Bone marrow (tissue), 2 donors: ENCODE results near the gene ZKSCAN3.
A peak's percentile ranks its signal among the peaks of the same experiment; 100 is the strongest.
"Not testable (repeated sequence)": the region's sequence is repeated elsewhere in the genome, so short reads cannot be mapped to it uniquely, and the experiment has no call there.

Experiments used
- DNase-seq, 2 donors: peaks; one replicate each; lab custom pipeline; 2025; lab: John Stamatoyannopoulos, UW

Gene ZKSCAN3

DNA sequence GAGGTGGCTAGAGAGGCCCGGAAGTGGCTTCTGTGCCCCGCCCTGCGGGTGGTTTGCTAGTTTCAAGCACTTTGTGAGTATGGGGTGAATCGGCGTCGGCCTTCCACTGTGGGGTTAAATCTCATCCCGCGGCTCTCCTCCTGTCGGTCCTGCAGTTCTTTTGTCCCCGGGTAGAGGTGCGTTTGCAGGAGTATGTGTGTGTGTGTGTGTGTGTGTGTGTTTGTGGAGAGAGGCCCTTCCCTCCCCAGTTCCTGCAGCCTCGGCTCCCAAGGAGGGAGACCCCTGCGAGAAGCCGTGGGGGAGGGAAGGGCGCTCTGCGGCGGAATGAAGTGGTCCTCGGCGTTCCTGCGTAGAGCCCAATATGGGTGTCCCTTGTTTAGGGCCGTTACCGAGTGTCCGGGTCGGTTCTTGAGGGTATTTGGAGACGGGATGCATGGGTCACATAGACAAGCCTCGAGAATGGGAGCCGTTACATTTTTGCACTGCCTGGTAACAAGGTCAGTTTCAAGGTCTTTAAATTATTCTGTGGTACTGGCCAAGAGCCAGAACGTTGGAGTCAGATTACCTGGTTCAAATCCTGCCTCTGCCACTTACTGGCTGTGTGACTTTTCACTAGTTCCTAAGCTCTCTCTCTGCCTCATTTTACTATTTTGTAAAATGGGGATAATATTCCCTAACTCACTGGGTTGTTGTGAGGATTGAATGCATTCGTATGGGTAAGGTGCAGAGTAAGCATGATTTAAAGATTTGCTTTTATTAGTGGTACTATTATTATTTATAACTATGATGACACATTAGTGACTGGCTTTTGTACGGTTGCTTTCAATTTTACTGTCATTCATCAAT is at the start of gene ZKSCAN3:
TSS of gene ZKSCAN3 (plus strand) at position 56 of the 846 bp plus-strand sequence. CDS start 9,640 bp downstream, outside the sequence.
- peak; percentile 48 to 85 for DNase-seq

GRCh38 chr6:28303570-28303969 is 46.2 kb upstream of the ZKSCAN3 start:
- no peak for DNase-seq

DNA sequence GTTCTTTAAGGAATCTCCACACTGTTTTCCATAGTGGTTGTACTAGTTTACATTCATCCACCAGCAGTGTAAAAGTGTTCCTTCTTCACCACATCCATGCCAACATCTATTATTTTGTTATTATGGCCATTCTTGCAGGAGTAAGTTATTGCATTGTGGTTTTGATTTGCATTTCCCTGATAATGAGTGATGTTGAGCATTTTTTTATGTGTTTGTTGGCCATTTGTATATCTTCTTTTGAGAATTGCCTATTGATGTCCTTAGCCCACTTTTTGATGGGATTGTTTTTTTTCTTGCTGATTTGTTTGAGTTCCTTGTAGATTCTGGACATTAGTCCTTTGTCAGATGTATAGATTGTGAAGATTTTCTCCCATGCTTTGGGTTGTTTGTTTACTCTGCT is 43.4 kb upstream of the ZKSCAN3 start:
- not testable (repeated sequence) for DNase-seq

DNA sequence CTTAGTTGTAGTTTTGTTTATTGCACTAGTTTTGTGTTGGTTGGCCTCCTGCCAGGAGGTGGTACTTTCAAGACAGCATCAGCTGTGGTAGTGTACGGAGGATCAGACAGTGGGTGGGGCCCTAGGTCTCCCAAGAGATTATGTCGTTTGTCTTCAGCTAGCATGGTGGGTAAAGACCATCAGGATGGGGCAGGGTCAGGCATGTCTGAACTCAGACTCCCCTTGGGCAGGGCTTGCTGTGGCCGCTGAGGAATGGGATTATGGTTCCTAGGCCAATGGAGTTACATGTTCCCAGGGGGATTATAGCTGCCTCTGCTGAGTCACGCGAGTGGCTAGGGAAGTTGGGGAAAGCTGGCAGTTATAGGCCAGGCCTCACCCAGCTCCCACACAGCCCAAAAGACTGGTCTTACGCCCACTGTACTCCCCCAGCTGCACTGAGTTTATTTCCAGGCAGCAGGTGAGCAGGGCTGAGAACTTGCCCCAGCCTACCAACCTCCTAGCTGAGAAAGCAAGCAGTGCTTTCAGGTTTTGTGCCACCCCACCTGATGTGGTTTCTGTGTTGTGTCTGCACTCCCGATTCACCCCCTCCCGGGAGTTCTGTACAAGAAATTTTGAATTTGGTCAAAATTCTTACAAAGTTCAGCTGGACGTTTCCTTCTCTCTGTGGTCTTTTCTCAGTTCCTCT is 38.5 kb upstream of the ZKSCAN3 start:
- no peak for DNase-seq

DNA sequence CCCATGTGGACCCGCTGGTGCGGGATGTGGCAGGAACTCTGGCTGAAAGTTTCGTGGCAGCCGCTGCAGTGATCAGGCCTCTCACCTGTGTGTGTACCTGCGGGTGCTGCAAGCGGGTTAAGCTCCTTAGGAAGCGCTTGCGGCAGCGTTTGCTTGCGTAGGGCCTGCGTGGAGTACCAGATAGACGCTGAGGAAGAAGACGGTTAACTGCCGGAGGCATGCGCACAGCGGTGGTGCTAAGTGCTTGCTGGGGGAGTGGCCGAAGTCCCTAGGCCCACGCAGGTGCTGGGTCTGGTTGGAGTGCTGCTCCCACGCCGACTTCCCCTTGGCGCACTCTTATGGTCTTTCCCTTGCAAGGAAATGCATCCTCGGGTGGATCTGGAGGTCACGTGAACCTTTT is 36.8 kb upstream of the ZKSCAN3 start:
- no peak for DNase-seq

DNA sequence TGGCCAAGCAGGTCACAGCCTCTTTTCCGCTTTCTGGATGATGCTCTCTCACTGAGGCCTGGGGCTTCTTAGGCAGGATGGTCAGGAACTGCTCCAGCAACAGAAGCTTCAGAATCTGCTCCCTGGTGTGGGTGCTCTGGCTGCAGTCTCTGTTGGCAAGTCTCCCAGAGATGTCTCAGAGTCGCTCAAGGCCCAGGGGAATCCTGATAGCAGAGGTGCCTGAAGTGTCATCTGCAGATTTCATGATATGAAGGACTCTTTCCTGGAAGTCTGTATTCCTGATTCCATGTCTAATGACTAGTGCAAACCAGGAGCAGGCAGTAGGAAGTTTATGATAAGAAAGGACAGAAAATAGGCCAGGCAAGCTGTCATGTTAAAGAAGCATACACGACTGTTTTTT is 34.1 kb upstream of the ZKSCAN3 start:
- DNase-seq, result no peak

DNA sequence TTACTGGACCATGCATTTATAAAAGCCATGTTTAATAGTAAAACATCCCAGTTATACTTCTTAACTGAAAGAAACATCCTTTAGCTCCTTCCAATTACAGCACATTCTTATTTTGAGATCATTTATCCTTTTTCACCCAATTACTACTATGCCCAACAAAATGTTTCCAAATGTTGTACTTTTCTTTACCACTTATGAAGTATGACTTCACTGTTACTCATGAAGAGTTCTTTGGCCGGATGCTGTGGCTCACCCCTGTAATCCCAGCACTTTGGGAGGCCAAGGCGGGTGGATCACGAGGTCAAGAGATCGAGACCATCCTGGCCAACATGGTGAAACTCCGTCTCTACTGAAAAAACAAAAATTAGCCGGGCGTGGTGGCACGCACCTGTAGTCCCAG is 31.9 kb upstream of the ZKSCAN3 start:
- DNase-seq, result not testable (repeated sequence)

- no peak for DNase-seq
Observed at GRCh38 chr6:28322661-28323060, 27.1 kb upstream of the ZKSCAN3 start.

- no peak for DNase-seq
Observed at GRCh38 chr6:28323813-28324424, 25.8 kb upstream of the ZKSCAN3 start.

- no peak for DNase-seq
Observed at GRCh38 chr6:28326371-28326948, 23.3 kb upstream of the ZKSCAN3 start.

GRCh38 chr6:28330041-28330440 is 19.7 kb upstream of the ZKSCAN3 start:
- no peak for DNase-seq

DNA sequence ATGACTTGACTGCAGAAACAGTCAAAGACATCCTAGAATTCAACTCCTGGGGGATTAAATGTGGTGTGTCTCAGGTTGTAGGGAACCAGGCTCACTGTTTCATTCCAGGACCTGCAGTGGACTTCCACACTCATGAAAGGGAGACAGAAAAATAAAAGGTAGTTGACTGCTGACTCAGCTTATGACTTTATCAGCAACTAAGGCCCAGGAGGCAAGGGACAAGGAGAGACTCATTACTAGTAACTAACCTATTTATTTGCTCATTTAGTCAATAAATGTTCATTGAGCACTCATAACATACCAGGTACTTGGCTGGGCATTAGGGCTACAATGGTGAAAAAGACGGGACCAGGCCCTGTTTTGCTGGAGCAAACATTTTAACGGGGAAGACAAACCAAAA is 16.7 kb upstream of the ZKSCAN3 start:
- no peak for DNase-seq

DNA sequence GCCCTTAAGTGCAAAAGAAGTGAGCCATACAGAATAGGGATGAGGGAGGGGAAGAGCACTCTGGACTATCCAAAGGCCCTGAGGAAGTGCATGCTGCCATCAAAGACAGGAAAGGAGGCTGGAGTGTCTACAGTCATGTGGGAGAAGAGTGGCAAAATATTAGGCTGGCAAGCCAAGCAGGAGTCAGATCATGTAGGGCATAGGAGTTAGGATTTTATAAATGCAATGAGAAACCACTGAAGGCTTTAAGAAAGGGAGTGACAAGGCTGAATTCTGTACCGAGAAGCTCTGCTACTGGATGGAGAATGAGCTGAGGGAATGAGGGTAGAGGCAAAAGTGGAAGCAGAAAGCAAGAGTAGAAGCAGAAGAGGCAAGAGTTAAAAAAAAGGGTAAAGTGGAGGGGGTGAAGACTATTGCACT is 16.1 kb upstream of the ZKSCAN3 start:
- no peak for DNase-seq

- DNase-seq, result no peak
Observed at GRCh38 chr6:28334286-28335039, 15.3 kb upstream of the ZKSCAN3 start.

- no peak for DNase-seq
Observed at GRCh38 chr6:28335040-28335563, 14.6 kb upstream of the ZKSCAN3 start.

- peak; percentile 91 to 96 for DNase-seq
Observed at GRCh38 chr6:28335564-28336283, 14.0 kb upstream of the ZKSCAN3 start, which contains the start of gene ZSCAN31. ZSCAN31 (minus strand) TSS chr6:28336148; CDS start chr6:28329683, 6,465 bp downstream.

DNA sequence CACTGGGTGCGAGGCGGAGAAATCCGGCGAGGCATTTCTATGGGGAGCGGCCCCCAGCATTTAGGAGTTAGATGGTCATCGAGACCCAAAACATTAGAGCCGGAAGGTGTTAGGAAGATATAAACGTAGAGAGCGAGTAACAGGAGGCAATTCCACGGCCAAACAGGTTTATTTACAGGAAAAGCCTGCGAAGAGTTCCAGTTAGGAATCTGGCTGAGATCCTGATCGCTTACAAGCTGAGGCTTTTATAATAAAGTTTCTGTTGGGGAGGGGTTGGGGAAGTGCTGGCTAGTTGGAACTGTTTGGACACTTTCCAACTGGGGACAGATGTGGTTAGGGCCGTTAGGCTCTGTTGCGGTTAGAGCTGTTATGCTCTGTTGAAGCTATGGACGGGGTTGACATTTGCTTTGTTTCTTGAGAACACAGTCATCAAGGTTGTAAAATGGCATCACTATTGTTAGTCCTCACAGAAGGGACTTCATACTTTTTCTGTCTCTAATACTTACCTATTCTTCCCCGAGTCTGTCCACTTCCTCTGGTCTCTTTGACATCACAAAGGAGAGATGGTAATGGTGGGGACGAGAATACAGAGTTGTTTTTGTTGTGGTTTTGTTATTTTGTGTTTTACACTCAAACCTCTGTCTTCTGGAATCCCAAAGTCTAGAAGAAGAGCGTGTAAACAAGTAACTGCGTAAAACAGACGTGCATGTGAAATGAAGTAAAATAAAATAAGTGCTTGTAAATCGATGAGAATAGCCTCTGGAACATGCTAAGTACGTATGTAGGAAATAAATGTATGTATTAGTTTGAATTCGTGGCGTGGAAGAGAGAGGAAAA is 13.2 kb upstream of the ZKSCAN3 start:
- peak in 1 of 2 donors; percentile 75 for DNase-seq

DNA sequence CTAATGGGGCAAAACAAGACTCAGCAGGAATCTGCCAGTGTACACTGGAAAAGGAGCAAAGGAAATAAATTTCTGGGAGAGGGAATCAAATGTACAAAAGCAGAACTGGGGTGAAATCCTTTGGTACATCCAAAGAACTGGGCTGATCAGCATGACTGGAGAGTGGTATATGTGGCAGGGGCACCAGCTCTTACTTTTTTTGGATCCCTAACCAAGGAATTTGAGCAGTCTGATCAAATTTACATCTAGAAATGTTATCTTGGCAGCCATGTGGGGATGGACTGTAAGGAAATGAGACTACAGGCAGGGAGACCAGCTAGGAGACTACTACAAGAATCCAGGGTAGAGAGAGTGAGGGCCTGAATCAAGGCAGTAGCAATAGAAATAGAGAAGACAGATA is 12.6 kb upstream of the ZKSCAN3 start:
- DNase-seq, result no peak

- peak in 1 of 2 donors; percentile 46 for DNase-seq
Observed at GRCh38 chr6:28340310-28341095, 9.2 kb upstream of the ZKSCAN3 start.
